HL-60 (cell line): ENCODE results near the gene TNPO1.

Experiments
- DNase-seq, 2 experiments: peaks; one replicate each; pipeline ENCODE4 v3.0.0-alpha.2; 2010 to 2020; ENCODE audit warnings: low read depth in 1 of 2, low spot score in 1 of 2
- H3K27ac ChIP-seq: fragments of 250-450 bp; sonication (Bioruptor Pico); replicated peaks from 2 replicates; pipeline ENCODE4 v1.5.1; 2020; ENCODE audit warnings: mild to moderate bottlenecking, moderate library complexity
- H3K27me3 ChIP-seq: fragments of 250-450 bp; sonication (Bioruptor Pico); 2 replicates; pipeline ENCODE4 v1.5.1; 2021; ENCODE audit warnings: mild to moderate bottlenecking, moderate library complexity; ENCODE audit not compliant: insufficient read depth, poor library complexity, severe bottlenecking
- H3K4me3 ChIP-seq: replicated peaks from 2 replicates; pipeline ENCODE4 v1.5.1; 2011; ENCODE audit warnings: mild to moderate bottlenecking, control low read depth, low read length; ENCODE audit not compliant: insufficient read depth
- GABPA ChIP-seq: IDR thresholded peaks from 2 replicates; pipeline ENCODE4 v1.6.1; 2012; ENCODE audit warnings: low read depth
- POLR2AphosphoS5 ChIP-seq: IDR thresholded peaks from 2 replicates; pipeline ENCODE4 v1.6.1; 2012; ENCODE audit warnings: low read depth
- SPI1 ChIP-seq: IDR thresholded peaks from 2 replicates; pipeline ENCODE4 v1.6.1; 2012; ENCODE audit warnings: low read depth, mild to moderate bottlenecking, borderline replicate concordance
- TF ChIP-seq, protein P1 (sequence below): IDR thresholded peaks from 2 replicates; pipeline ENCODE4 v1.6.1; 2012; ENCODE audit warnings: low read depth; ENCODE audit not compliant: insufficient replicate concordance
- TF ChIP-seq, protein P2 (sequence below): IDR thresholded peaks from one replicate; pipeline ENCODE4 v1.5.1; 2011; ENCODE audit warnings: low read length, control low read depth, inconsistent platforms; ENCODE audit not compliant: insufficient read depth

TNPO1 gene

DNA sequence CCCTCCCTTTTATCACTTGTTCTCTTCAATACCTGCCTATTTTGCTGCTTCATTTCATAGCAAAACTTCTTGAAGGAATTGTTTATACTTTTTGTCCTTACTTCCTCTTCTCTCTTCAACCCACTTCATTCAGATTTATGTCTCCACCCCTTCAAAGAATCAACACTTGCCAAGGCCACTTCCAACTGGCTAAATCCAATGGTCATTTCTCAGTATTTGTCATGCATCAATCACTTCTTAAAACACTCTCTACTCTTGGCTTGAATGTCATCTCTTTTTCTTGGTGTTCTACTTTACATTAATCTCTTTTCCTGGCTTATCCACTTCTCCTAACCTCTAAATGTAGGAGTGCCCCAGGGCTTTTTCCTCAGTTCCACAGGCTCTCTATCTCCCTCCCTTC lies 131.0 kb downstream of the TNPO1 start:
- Histone ChIP-seq H3K4me3 (no peak overlapping the region), H3K27me3 (no peaks in the 10 kb centered on the region), H3K27ac (no peak overlapping the region)
- TF ChIP-seq, protein P1, sequence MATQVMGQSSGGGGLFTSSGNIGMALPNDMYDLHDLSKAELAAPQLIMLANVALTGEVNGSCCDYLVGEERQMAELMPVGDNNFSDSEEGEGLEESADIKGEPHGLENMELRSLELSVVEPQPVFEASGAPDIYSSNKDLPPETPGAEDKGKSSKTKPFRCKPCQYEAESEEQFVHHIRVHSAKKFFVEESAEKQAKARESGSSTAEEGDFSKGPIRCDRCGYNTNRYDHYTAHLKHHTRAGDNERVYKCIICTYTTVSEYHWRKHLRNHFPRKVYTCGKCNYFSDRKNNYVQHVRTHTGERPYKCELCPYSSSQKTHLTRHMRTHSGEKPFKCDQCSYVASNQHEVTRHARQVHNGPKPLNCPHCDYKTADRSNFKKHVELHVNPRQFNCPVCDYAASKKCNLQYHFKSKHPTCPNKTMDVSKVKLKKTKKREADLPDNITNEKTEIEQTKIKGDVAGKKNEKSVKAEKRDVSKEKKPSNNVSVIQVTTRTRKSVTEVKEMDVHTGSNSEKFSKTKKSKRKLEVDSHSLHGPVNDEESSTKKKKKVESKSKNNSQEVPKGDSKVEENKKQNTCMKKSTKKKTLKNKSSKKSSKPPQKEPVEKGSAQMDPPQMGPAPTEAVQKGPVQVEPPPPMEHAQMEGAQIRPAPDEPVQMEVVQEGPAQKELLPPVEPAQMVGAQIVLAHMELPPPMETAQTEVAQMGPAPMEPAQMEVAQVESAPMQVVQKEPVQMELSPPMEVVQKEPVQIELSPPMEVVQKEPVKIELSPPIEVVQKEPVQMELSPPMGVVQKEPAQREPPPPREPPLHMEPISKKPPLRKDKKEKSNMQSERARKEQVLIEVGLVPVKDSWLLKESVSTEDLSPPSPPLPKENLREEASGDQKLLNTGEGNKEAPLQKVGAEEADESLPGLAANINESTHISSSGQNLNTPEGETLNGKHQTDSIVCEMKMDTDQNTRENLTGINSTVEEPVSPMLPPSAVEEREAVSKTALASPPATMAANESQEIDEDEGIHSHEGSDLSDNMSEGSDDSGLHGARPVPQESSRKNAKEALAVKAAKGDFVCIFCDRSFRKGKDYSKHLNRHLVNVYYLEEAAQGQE: no peak
- no peak for TF ChIP-seq POLR2AphosphoS5
- TF ChIP-seq GABPA: no peak
- no peak for TF ChIP-seq SPI1
- TF ChIP-seq, protein P2, sequence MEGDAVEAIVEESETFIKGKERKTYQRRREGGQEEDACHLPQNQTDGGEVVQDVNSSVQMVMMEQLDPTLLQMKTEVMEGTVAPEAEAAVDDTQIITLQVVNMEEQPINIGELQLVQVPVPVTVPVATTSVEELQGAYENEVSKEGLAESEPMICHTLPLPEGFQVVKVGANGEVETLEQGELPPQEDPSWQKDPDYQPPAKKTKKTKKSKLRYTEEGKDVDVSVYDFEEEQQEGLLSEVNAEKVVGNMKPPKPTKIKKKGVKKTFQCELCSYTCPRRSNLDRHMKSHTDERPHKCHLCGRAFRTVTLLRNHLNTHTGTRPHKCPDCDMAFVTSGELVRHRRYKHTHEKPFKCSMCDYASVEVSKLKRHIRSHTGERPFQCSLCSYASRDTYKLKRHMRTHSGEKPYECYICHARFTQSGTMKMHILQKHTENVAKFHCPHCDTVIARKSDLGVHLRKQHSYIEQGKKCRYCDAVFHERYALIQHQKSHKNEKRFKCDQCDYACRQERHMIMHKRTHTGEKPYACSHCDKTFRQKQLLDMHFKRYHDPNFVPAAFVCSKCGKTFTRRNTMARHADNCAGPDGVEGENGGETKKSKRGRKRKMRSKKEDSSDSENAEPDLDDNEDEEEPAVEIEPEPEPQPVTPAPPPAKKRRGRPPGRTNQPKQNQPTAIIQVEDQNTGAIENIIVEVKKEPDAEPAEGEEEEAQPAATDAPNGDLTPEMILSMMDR: no peak
- no peak for DNase-seq

DNA sequence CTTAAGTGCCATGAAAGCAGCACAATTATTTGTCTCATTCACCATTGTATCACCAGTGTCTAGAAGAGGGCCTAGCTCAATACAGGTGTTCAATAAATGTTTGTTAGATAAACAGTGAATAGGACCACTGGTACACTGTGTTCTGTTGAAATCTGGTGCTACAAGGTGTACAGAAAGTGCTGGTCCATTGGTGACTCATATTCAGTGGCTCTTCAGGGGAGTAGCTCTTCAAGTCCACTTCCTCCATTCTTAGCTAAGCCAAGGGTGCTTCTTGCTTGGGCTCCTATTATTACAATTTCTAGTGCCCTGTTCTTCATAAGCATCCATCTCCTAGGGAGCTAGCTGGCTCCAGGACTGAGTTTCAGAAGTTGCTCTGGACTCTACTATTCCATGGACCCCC lies 133.0 kb downstream of the TNPO1 start:
- no peak for TF ChIP-seq POLR2AphosphoS5
- TF ChIP-seq, protein P1: no peak
- no peak for TF ChIP-seq SPI1
- TF ChIP-seq, protein P2: no peak
- no peak for TF ChIP-seq GABPA
- Histone ChIP-seq H3K27me3 (no peaks in the 10 kb centered on the region), H3K4me3 (no peak overlapping the region), H3K27ac (no peak overlapping the region)
- DNase-seq: no peak

DNA sequence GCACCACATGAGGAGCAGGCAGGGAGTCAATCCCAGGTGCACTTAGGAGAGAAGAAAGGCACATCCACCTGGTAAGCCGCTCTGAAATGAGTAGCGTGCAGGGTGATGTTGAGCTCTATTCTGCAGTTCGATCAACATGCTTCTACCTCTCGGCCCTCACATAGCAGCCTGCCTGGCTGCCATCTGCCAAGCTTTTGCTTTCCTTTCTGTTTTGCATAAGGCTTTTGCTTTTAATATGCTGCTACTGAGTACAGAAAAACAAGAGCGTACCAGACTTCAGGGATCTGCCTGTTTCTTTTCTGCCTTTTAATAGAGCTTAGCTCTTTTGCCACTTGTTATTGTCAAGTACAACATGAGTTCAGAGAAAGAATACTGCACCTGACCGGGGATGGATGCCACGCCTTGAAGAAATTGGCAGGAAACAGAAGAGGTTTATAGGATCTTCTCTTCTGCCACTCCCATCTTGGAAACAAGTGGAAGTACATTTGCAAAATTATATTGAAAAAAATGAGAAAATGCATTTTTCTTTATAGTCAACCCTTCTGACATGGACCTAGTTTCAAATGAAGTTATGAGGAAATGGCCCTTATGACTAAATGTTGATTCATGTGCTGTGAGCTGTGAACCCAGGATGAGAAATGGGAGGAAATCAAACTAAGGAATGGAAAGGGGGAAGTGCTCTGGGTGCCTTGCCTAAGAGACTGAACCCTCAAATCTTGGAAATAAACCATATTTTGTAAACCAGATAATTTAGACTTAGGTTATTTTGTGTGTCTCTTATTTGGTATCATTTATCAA lies 135.4 kb downstream of the TNPO1 start:
- Histone ChIP-seq H3K27me3 (no peaks in the 10 kb centered on the region), H3K4me3 (no peak overlapping the region), H3K27ac (no peak overlapping the region)
- DNase-seq: no peak
- TF ChIP-seq POLR2AphosphoS5: no peak
- TF ChIP-seq, protein P1: no peak
- TF ChIP-seq SPI1: no peak
- TF ChIP-seq, protein P2: no peak
- TF ChIP-seq GABPA: no peak
